GM19455 (cell line): ENCODE data around the gene FLNC.

Experiments
- ATAC-seq: cut with Tn5 transposase; IDR thresholded peaks from one replicate; pipeline ENCODE4 v1.9.1; 2021; ENCODE audit not compliant: unreplicated experiment

Gene FLNC

DNA sequence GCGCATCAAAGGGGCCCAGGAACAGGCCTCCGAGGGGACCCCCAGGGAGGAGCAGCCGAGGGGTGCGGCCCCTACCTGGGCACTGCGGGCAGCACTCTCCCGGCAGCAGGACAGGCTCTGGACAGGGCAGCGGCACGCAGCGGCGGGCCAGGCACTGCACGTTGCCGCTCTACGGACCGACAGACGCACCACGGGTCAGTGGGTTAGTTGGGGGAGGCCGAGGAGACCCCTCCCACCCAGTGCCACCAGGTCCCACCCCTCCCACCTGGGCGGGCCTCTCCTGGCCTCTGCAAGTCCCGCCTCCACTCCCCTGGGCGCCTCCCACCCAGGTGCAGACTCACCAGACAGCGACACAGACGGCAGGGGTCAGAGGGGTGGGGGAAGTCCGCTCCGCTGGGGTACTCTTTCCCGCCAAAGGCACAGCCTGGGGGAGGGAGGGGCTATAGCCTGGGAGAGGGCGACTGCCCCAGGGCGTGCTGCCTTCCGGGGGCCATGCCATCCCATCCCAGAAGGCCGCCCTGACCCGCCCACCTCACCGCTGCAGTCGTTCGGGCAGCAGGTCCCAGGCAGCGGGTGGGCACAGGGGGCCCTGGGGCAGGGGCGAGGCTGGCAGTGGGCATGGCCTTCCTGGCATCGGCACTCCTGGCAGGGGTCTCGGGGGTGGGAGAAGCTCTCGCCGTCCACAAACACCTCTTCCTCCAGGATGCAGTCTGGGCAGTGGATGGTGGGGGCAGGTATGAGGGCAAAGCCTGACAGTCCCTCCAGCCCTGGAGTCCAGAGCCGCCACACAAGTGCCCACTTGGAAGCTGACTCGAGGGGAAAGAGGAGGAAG, 61.1 kb downstream of the FLNC start:
- no peak for ATAC-seq

DNA sequence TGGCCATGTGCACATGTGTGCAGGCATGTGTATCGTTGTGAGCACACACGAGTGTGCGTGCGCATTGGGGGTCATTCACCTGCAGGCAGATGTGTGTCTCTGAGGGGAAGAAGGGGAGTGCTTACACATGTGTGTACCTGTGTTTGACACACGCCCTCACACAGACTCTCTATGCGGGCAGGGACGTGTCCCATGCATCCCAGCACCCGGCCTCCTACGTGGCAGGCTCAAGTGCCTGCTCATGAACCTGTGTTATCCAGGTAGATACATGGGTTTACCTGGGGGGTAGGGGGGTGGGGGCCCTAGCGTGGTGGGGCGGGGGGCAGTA, 61.7 kb downstream of the FLNC start:
- no peak for ATAC-seq

DNA sequence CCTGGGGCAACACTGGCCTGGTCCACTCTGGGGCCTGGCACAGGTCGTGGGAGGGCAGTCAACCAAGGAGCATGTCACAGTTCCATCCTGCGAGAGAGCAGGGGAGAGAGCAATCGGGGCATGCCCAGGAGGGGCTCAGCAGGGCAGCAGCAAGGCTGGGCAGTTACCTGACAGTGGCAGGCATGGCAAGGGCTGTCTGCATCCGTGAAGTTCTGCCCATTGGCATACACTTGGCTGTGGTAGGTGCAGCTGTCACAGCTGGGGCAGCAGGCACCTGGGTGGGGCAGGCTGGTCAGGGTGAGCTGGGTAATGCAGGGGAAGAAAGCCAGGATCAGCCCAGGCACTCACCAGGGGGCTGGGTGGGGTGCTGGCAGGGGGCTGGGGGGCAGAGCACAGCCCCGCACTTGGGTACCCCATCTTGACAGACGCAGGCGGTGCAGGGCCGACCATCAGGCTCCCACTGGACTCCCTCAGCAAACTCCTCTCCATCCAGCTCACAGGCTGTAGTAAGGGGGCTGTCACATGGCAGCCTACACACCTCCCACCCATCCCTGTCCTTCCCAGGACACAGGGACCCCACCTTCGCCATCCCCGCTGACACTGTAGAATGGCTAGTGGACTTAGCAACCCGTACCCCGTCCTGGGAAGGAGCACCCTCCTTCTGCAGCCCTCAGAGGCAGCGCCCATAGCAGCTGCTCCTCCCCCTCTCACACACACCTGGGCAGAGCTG, 62.5 kb downstream of the FLNC start:
- no peak for ATAC-seq

DNA sequence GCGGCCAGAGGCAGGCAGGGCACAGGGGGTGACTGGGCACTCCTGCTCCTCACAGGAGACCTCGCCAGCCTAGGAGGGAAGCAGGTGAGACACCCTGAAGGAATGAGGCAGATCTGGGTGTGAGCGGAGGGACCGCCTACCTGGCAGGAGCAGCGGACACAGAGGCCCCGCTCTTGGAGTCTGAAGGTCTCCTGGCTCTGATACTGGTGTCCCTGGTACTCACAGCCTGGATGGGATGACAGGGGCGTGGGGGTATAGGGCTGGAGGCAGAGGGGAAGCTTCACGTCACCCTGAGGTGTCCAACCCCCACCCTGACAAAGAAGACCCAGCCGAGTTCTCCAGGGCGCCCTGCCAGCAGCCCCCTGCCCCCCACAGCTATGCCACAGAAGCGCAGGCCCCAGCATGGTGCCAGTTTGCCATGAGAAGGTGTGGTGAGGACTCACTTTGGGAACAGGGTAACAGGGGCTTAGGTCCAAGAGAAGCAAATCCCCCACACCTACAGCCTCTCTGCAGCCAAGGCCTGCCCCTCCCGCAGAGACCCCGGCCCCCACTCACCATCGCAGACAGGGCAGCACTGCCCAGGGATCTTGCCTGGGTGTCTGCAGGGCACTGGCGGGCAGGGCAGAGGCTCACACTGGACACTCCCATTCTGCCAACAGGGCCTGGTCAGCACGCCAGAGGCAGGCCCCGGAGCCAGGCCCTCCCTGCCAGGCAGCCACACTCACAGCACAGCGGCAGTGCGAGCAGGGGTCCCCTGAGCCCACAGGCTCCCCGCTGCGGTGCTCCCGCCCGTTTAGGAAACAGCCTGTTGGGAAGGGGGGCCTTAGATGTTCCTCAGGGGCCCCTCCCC, 63.3 kb downstream of the FLNC start:
- ATAC-seq, result no peak

DNA sequence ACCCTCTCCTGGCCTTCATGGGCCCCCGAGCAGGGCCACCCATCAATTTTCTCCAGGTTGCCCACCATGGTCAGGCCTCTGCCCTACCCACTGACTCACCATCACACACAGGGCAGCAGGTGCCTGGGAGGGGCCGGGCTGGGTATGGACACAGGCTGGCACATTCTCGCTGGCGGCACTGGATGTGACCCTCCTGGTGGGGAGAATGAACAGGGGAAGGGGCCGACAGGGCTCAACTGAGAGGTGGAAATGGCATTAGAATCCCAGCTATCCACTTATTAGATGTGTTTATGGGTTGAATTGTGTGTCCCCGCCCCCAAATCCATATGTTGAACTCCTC, 63.9 kb downstream of the FLNC start:
- no peak for ATAC-seq

DNA sequence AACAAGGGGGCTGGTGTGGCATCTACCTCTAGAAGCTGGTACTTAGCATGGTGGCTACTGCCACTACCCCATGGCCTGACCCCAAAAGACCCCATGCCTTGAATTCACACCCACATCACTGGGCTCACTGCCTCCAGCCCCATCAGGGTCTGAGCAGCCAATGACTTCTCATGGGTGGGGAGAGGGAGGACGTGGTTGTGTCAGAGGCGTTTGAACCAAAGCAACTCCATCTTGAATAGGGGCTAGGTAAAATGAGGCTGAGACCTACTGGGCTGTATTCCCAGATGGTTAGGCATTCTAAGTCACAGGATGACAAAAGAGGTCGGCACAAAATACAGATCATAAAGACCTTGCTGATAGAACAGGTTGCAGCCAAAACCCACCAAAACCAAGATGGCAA, 65.1 kb downstream of the FLNC start:
- no peak for ATAC-seq

DNA sequence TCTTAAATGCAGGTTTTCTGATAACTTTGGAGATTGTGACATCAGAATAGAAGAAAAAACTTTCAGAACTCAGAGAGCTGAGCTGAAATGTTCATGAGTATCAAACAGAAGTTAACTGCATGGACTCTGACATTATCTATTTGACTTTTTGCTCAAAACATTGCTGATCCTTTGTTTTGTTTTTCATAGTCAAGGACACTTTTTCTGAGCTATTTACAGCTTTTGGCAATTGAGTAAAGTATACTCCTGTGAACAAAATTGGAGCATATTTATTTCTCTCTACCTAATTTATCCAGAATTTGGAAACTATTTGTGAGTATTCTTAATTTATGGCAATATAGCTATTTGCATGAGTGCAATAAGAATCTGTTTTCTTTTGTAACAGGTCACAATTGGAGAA, 69.2 kb downstream of the FLNC start:
- ATAC-seq, result no peak

DNA sequence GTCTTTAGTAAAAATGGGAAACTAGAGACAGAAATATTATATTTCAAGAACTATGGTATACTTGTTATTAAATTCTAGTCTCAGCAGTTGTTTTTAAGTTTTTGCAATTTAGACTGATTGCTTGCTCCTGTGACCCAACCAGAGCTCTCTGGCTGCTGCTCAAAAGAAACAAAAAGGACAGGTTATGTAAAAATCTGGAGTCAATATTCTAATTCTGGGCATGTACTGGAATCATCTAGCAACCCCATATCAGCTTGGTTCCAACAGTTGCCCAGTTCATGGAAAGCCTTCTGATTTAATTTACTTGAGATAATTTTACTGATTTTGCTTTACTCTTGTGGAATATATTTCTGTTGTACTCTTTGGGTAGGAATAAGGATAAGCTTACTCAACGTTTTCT, 70.0 kb downstream of the FLNC start:
- no peak for ATAC-seq

DNA sequence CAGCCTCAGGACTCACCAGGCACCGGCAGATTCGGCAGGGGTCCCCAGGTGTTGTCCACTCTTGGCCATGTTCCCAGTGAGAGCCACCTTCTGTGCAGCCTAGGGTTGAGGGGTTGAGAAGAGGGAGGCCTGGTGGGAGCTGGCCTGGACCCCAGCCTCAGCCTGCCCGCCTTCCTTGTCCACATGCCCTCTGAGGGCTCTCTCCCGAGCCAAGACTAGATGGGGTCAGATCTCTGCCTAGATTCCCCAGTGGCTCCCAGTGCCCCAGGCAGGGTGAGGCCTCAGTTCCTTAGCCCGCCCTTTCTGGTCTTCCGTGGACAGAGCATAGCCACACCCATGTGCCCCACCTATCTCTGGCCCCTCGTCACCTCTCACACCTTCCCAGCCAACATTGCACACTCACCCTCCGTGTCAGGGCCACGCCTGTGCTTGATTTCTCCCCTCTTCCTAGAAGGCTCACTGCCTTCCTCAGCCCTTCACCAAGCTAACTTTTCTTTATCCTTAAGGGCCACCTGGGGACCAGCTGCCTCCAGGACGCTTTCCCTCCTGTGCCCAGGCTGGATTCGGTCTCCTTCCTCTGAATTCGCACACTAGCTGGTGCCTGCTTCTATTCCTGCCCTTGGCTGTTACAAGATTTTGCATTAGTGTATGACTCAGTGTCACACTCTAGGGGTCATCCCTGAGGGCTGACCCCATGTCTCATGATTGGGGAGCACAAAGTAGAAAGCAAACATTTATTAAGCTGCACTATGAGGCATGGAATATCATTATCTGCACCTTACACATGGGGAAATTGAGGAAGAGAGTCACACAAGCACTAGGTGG, 72.8 kb downstream of the FLNC start:
- no peak for ATAC-seq

DNA sequence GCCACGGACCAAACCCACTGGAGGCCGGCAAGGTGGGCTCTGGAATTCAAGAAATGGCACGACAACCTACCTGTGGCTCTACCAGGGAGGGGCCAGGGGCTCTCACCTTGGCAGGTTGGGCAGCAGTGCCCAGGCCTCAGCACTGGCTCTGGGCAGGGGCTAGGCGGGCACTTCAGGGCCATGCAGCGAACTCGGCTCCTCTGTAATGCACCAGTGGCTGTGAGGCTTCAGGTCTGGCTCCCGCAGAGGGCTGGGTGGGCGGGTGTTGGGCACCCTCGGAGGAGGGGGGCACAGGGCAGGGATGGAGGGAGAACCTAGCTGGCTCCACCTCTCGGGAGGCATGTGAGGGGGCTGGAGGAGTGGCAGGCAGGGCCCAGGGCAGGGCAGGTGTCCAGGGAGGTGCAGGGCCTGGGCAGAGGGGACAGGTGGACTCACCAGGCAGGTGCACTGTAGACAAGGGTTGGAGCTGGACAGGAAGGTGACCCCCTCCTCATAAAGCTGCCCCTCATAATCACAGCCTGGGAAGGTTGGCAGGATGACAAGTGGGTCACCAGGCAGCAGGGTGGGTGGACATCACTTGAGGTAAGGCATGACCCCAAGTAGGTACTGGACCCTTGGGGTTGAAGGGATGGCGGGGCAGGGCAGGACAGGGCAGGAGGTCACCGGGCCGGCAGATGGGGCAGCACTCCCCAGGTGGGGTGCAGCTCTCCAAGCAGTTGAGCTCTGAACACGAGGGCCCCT, 73.6 kb downstream of the FLNC start:
- ATAC-seq, result no peak

DNA sequence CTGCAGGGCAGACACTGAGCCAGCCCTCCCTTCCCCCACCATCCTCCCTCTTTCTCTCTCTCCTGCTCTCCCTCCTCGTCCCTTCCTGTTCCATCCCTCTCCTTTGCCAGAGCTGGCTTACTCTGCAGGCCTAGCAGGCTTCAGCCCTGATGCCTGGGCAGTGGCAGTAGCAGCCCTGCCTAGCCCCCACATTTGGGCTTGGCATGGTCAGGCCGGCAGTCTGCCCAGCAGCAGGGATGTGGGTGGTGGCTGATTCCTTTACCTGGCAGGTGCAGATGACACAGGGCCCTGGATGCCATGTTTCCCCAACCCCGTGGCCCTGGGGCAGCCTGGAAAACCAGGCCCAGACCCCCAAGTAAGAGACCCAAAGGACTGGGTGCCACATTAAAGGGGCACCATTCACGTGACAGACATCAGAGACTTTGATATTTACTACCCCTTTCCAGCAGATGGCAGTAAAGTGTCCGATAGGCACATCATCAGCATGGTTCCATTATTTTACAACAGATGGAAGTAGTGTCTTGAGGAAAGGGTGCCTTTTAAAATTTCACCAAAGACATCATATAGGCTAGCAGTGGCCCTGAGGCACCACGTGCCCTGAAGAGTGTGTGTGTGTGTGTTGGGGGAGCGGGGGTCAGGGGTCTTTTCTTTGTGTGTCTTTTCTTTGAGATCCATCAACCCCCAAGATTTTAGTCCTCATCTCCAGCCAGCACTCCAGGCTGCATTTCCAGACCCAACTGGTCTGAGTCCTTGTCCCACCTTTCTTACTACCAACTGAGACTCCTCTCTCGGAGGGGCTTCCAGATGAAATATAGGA, 74.4 kb downstream of the FLNC start:
- no peak for ATAC-seq

DNA sequence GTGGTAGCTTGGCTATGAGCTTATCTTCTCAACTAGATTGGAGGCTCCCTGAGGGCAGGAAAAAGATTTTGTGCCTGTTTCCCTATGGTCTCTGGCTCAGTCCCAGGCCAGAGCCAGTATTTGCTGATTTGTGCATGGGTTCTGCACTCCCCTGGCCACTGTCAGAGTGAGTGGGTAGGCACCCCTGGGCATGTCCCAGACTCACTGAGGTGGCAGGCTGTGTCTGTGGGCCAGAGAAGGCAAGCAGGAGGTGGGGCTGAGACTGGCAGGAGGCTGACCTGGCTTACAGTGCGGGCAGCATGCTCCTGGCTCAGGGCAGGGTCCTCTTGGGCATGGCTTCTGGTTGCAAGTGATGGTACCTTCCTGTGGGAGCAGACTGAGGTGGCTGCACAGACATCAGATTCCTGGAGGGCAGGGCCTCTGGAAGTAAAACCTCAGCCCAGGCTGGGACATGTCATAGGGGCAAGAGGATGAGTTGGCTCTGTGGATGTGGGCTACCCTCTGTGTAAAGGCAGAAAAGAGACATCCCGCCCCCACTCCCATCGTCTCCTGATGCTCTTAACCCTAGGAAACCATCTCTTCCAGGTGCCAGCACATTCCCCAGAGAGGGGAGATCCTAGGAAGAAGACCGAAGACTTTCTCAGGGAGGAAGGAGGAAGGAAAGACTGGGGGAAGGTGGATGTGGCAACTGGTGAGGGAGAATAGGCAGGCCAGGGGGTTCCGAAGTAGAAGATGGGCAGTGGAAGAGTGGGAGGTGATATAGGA, 76.0 kb downstream of the FLNC start:
- ATAC-seq, result no peak

DNA sequence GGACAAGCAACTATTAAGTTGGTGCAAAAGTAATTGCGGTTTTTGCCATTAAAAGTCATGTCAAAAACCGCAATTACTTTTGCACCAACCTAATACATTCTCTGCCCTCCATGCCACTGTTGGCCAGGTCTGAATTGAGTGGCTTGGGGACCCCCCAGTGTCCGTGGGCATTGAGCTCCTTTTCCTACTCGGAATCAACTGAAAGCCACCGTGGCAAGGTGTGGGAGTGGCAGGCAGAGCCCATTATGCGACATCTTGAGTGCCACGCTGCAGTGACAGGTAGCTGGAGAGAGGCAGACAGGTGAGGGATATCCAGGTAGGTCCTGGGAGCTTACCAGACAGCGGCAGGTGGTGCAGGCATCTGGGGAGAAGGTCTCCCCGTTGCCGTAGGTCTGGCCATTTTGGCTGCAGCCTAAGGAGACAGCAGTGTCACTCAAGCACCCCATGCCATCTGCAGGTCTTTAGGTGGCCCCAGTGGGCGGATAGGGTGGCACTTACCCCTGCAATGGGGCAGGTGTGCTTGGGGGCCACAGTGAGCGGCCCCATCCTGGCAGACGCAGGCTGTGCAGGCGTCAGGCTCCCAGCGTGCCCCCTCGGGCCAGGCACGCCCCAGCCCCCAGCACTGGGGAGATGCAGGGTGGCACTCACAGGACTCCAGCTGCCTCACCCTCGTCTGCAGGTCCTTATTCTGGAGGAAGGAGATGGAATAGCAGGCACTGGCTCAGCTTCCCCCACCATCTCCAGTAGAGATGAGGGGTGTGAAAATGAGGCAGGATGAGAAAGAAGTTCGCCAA, 76.8 kb downstream of the FLNC start:
- no peak for ATAC-seq
